TTC549 (cell line): ENCODE results near the gene KCNQ4.

Experiments used
- FAIRE-seq: peaks from 2 replicates; lab custom pipeline; 2012; peaks lifted over from hg19 to GRCh38; lab: Jason Lieb, UNC

The KCNQ4 gene

GRCh38 chr1:40777224-40777970 lies 6.2 kb upstream of the KCNQ4 start:
- FAIRE-seq: no peak

GRCh38 chr1:40780678-40781607 lies 2.6 kb upstream of the KCNQ4 start:
- no peak for FAIRE-seq

GRCh38 chr1:40781608-40781971 lies 2.0 kb upstream of the KCNQ4 start:
- FAIRE-seq: no peak

GRCh38 chr1:40782371-40782956 lies 1.1 kb upstream of the KCNQ4 start:
- no peak for FAIRE-seq

GRCh38 chr1:40784141-40784770 lies 669 bp downstream of the KCNQ4 start:
- no peak for FAIRE-seq

- FAIRE-seq: no peak
Observed at GRCh38 chr1:40784771-40785151, 1.2 kb downstream of the KCNQ4 start.

GRCh38 chr1:40785446-40785845 lies 1.9 kb downstream of the KCNQ4 start:
- no peak for FAIRE-seq

GRCh38 chr1:40786171-40786994 lies 2.8 kb downstream of the KCNQ4 start:
- no peak for FAIRE-seq

GRCh38 chr1:40786995-40787705 lies 3.6 kb downstream of the KCNQ4 start:
- FAIRE-seq: no peak

- FAIRE-seq: no peak
Observed at GRCh38 chr1:40787737-40788560, 4.4 kb downstream of the KCNQ4 start.

GRCh38 chr1:40788561-40789341 lies 5.2 kb downstream of the KCNQ4 start:
- no peak for FAIRE-seq

GRCh38 chr1:40789342-40789598 lies 5.7 kb downstream of the KCNQ4 start:
- no peak for FAIRE-seq

GRCh38 chr1:40789661-40790430 lies 6.3 kb downstream of the KCNQ4 start:
- no peak for FAIRE-seq

- no peak for FAIRE-seq
Observed at GRCh38 chr1:40792036-40792435, 8.4 kb downstream of the KCNQ4 start.

- no peak for FAIRE-seq
Observed at GRCh38 chr1:40793617-40794016, 10.0 kb downstream of the KCNQ4 start.

- no peak for FAIRE-seq
Observed at GRCh38 chr1:40794048-40794447, 10.5 kb downstream of the KCNQ4 start.

- no peak for FAIRE-seq
Observed at GRCh38 chr1:40794974-40795715, 11.6 kb downstream of the KCNQ4 start.
